ENCODE data around the gene FN1. TPM values are rescaled to one million over a fixed set of nuclear protein-coding genes. Genes with fewer than 3 reads are reported as not detected.

FN1 gene
- total RNA-seq (100 to 1,000 TPM; 215 to 861 (median 257) TPM), polyA plus RNA-seq (100 to 1,000 TPM in 1 of 3 donors, 10 to 100 TPM in 2; 42.0 to 301 (median 44.4) TPM)
- long read RNA-seq, donor 1, transcript FN1-208 (13 exons, 2,388 nt): major isoform, 8 of 64 reads
- long read RNA-seq, donor 1, partial matches to known transcripts: 52 of 64 reads
- long read RNA-seq, donor 1, other reads (novel, unspliced or antisense): 0 of 64 reads
- long read RNA-seq, donor 2, full-length matches to known transcripts: 17 of 57 reads
- long read RNA-seq, donor 2, partial matches to known transcripts: 40 of 57 reads
- long read RNA-seq, donor 2, other reads (novel, unspliced or antisense): 0 of 57 reads
- long read RNA-seq, donor 3, transcript FN1-208 (13 exons, 2,388 nt): major isoform, 7 of 30 reads
- long read RNA-seq, donor 3, partial matches to known transcripts: 20 of 30 reads
- long read RNA-seq, donor 3, other reads (novel, unspliced or antisense): 0 of 30 reads
- long read RNA-seq, donor 4, full-length matches to known transcripts: 6 of 6 reads
- long read RNA-seq, donor 4, partial matches to known transcripts: 0 of 6 reads
- long read RNA-seq, donor 4, other reads (novel, unspliced or antisense): 0 of 6 reads
- long read RNA-seq, donor 5, full-length matches to known transcripts: 47 of 302 reads
- long read RNA-seq, donor 5, partial matches to known transcripts: 255 of 302 reads
- long read RNA-seq, donor 5, other reads (novel, unspliced or antisense): 0 of 302 reads
- long read RNA-seq, donor 6: 0 reads
- long read RNA-seq, donor 7, full-length matches to known transcripts: 46 of 309 reads
- long read RNA-seq, donor 7, partial matches to known transcripts: 263 of 309 reads
- long read RNA-seq, donor 7, other reads (novel, unspliced or antisense): 0 of 309 reads
- long read RNA-seq, donor 8, full-length matches to known transcripts: 13 of 50 reads
- long read RNA-seq, donor 8, partial matches to known transcripts: 37 of 50 reads
- long read RNA-seq, donor 8, other reads (novel, unspliced or antisense): 0 of 50 reads
- long read RNA-seq, donor 9, transcript FN1-225 (4 exons, 676 nt): minor isoform, 5 of 375 reads
- long read RNA-seq, donor 9, transcript FN1-227 (2 exons, 2,433 nt): major isoform, 11 of 375 reads
- long read RNA-seq, donor 9, transcript FN1-208 (13 exons, 2,388 nt): minor isoform, 8 of 375 reads
- long read RNA-seq, donor 9, partial matches to known transcripts: 346 of 375 reads
- long read RNA-seq, donor 9, other reads (novel, unspliced or antisense): 0 of 375 reads
- long read RNA-seq, donor 10, full-length matches to known transcripts: 5 of 10 reads
- long read RNA-seq, donor 10, partial matches to known transcripts: 5 of 10 reads
- long read RNA-seq, donor 10, other reads (novel, unspliced or antisense): 0 of 10 reads

DNA sequence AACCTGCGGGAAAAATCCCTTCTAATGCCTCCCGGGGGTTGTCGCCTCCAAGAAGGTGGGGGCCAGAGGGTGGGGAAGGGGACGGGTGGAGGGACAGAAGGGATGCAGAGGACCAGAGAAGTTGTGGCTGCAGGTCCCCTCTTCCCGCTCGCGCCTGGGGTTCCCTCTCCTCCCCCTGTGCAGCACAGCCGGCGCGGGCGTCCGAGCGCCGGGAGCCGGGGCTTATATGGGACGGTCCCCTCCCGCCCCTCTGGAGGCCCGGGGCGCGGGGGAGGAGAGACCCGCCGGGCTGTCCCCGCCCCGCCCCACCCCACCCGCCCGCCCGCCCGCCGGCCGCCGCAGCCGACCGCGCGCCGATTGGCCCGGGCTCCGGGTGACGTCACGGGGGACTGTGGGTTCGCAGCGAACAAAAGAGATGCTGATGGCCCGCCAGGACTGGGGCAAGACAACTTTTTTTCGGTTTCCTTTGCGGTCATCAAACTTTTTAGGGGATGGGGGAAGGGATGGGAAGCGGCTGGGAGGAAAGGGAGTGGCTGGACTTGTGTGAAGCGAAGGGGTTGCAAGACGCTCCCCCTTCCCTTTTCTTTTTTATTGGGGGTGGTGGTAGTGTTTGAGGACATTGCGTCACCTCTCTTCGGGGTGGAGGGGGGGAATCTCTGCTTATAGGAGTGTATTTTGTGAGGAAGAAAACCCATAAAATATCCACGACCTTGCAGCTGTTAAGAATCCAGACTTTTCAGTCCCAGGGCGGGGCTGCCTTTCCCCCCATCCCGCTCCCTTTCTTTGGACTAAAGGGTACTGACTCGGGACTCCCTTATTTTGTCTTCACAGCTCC lies at the start of gene FN1:
TSS of gene FN1 (minus strand) at position 199 of the 835 bp plus-strand sequence. CDS start 266 bp downstream, outside the sequence.
- intact Hi-C loops (cut with DNase I; ENCODE audit: low total_unique reads): no loop called here
- peak; percentile 77 to 97 for DNase-seq

DNA sequence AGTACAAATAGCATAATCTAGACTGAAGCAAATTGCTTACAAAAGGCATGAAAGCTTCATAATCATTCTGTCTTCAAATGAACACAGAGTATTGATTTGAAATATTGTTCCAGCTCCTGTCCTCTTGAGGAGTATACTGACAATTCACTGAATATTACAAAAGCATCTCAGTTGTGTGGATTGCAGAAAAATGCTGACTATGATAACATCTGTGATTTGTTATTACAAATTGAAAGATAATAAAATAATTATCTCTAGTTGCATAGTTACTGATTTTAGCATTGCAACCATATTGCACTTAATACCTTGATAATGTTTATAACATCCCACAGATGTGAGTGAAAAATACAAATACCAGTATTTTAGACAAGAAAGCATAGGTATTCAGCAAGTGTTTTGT lies 49.2 kb upstream of the FN1 start:
- no peaks in the 10 kb centered on the region for H3K27me3 ChIP-seq
- intact Hi-C loops (cut with DNase I; ENCODE audit: low total_unique reads): no loop called here
- H3K27ac ChIP-seq: no peak overlapping the region
- no peaks in the 10 kb centered on the region for H3K9me3 ChIP-seq
- H3K36me3 ChIP-seq: no peaks in the 10 kb centered on the region
- no peak for DNase-seq
- no peak overlapping the region for H3K4me3 ChIP-seq
- no peaks in the 10 kb centered on the region for H3K4me1 ChIP-seq
- TF ChIP-seq, protein P1, sequence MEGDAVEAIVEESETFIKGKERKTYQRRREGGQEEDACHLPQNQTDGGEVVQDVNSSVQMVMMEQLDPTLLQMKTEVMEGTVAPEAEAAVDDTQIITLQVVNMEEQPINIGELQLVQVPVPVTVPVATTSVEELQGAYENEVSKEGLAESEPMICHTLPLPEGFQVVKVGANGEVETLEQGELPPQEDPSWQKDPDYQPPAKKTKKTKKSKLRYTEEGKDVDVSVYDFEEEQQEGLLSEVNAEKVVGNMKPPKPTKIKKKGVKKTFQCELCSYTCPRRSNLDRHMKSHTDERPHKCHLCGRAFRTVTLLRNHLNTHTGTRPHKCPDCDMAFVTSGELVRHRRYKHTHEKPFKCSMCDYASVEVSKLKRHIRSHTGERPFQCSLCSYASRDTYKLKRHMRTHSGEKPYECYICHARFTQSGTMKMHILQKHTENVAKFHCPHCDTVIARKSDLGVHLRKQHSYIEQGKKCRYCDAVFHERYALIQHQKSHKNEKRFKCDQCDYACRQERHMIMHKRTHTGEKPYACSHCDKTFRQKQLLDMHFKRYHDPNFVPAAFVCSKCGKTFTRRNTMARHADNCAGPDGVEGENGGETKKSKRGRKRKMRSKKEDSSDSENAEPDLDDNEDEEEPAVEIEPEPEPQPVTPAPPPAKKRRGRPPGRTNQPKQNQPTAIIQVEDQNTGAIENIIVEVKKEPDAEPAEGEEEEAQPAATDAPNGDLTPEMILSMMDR (IDR thresholded peaks at IDR 0.05): no peak
- TF ChIP-seq POLR2A (IDR thresholded peaks at IDR 0.05): no peak
- no peak for TF ChIP-seq POLR2AphosphoS5 (IDR thresholded peaks at IDR 0.05)
- TF ChIP-seq EP300 (IDR thresholded peaks at IDR 0.05): no peak

More for the DNA sequence above, at the start of gene FN1:
- peak within 1 kb of the TSS; percentile 54 to 90 (median 86) for H3K27ac ChIP-seq
- peaks cover 8 to 24% (median 20%) of the 10 kb centered on the region in 4 donors for H3K4me1 ChIP-seq
- 0 to 2% (median 1%) methylated on average over 24 to 54 of the region's 54 CpGs for WGBS, 5 donors
- H3K27me3 ChIP-seq: peaks cover 0 to 27% (median 21%) of the 10 kb centered on the region in 3 donors
- peak; percentile 53 to 70 (median 62) for TF ChIP-seq POLR2AphosphoS5 (IDR thresholded peaks at IDR 0.05)
- TF ChIP-seq EP300 (IDR thresholded peaks at IDR 0.05): no peak
- H3K4me3 ChIP-seq: peak within 1 kb of the TSS; percentile 61 to 72 (median 64)
- no peaks in the 10 kb centered on the region for H3K9me3 ChIP-seq
- H3K36me3 ChIP-seq: no peaks in the 10 kb centered on the region

DNA sequence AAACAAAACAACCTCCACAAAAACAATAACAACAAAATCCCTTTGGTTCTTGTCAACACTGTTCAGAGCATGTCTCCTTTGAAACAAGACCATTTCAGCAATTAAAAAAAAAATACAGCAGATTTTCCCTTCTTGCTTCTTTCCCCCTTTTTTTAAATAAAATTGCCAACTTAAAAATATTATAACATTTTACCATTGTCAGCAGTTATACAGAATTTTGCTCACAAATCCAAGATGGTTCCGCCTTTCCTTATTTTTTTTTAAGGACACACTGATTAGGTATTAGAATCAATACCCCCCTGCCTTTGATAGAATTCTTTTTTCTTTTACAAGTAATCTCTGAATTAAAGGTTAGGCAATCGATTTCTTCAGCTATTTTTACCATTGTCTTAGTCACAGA lies 48.7 kb upstream of the FN1 start:
- intact Hi-C loops (cut with DNase I; ENCODE audit: low total_unique reads): no loop called here
- Histone ChIP-seq H3K27ac (no peak overlapping the region), H3K27me3 (no peaks in the 10 kb centered on the region), H3K36me3 (no peaks in the 10 kb centered on the region), H3K4me1 (no peaks in the 10 kb centered on the region), H3K4me3 (no peak overlapping the region), H3K9me3 (no peaks in the 10 kb centered on the region)
- TF ChIP-seq POLR2AphosphoS5 (IDR thresholded peaks at IDR 0.05): no peak
- no peak for TF ChIP-seq POLR2A (IDR thresholded peaks at IDR 0.05)
- TF ChIP-seq, protein P1 (IDR thresholded peaks at IDR 0.05): no peak
- no peak for TF ChIP-seq EP300 (IDR thresholded peaks at IDR 0.05)
- 79 to 85% (median 83%) methylated on average over 2 of the region's 2 CpGs for WGBS, 5 donors
- DNase-seq: no peak

DNA sequence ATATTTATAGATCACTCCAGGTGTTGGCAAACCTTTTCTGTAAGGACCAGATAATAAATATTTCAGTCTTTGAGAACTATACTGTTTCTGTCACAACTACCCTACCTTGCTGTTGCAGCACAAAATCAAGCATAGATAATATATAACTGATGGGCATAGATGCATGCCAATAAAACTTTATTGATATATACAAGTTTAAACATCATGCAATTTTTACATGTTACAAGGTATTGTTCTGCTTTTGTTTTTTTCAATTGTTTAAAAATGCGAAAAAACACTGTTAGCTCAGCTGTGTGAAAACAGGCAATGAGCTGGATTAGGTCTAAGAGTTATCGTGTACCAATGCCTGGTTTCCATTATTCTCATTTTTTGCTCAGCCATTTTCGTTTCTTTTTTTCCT lies 47.6 kb upstream of the FN1 start:
- Histone ChIP-seq H3K36me3 (no peaks in the 10 kb centered on the region), H3K27ac (no peak overlapping the region), H3K4me1 (no peaks in the 10 kb centered on the region), H3K27me3 (no peaks in the 10 kb centered on the region), H3K4me3 (no peak overlapping the region), H3K9me3 (no peaks in the 10 kb centered on the region)
- WGBS, 5 donors: 84 to 92% (median 91%) methylated on average over 3 of the region's 3 CpGs
- TF ChIP-seq POLR2AphosphoS5 (IDR thresholded peaks at IDR 0.05) (no peak), POLR2A (IDR thresholded peaks at IDR 0.05) (no peak), EP300 (IDR thresholded peaks at IDR 0.05) (no peak)
- TF ChIP-seq, protein P1 (IDR thresholded peaks at IDR 0.05): no peak
- DNase-seq: no peak
- intact Hi-C loops (cut with DNase I; ENCODE audit: low total_unique reads): no loop called here

Data from stomach (tissue), 19 donors.